NCI-H446 treated with DMSO at 0.1 percent for 48 hours (cell line): Measurements from ENCODE around the gene SLC9A8.
"Not testable (repeated sequence)": the region's sequence is repeated elsewhere in the genome, so short reads cannot be mapped to it uniquely, and the experiment has no call there.

ENCODE experiments used
- DNase-seq: peaks from one replicate; lab custom pipeline; 2025; lab: John Stamatoyannopoulos, UW

SLC9A8 gene

DNA sequence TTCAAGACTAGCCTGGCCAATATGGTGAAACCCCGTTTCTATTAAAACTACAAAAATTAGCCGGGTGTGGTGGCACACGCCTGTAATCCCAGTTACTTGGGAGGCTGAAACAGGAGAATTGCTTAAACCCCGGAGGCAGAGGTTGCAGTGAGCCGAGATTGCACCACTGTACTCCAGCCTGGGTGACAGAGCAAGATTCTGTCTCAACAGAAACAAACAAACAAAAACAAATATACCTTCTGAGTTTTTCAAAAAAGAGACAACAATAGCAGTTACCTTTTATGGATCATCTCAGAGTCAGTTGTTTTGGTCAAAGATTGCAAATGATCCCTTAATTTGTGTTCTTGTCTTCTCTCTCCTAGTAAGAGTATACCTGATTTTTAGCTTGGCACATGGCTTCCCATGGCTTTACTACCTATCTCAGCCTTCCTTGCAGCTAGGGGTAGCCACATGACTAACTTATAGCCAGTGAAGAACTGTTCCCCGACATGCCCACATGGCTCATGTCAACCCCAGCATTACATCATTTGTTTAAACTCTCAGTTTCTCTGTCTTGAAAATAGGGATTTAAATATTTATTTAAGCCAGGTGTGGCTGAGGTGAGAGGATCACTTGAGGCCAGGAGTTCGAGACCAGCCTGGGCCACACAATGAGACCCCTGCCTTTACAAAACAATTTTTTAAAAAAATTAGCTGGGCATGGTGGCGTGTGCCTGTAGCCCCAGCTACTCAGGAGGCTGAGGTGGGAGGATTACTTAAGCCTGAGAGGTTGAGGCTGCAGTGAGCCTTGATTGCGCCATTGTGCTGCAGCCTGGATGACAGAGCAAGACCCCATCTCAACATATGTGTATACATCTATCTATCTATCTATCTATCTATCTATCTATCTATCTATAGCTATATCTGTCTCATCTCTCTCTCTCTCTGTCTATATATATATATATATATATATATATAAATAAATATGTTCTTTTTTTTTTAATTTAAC, 25.0 kb upstream of the SLC9A8 start:
- no peak for DNase-seq

GRCh38 chr20:49790077-49790798, 22.4 kb upstream of the SLC9A8 start:
- no peak for DNase-seq

DNA sequence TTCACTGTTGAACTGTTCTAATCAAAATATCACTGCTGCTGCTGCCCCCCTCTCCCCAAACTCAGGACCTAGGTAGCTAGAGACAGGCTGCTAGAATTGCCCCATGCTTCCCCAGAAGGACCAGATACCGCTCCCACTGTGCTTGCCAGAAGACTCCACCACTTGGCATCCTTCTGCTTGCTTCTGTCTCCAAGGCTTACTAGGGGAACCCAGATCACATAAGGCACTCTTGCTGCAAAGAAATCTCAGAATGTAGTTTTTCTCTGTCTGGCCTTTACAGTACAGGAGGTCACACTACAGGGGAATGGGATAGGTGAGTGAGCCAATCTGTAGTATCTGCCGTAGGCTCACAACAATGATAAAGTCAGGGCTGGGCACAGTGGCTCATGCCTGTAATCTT, 21.5 kb upstream of the SLC9A8 start:
- DNase-seq: no peak

- DNase-seq: no peak
Observed at GRCh38 chr20:49792006-49792405, 20.6 kb upstream of the SLC9A8 start.

DNA sequence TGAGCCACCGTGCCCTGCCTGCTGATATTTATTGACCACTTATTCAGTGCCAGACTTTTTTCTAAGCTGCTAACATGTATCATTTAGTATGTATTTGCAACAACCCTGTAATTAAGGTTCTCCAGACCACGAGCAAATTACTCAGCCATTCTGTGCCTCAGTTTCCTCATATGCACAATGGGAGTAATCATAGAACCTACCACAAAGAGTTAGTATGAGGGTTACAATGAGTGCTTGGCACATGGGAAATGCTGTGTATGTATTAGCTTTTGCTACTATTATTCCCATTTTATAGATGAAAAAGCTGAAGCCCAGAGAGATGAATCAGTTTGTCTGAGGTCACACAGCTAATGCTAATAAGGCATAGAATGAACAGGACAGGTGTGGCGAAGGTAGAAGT, 20.0 kb upstream of the SLC9A8 start:
- DNase-seq: no peak

GRCh38 chr20:49794336-49795134, 18.1 kb upstream of the SLC9A8 start:
- no peak for DNase-seq

GRCh38 chr20:49795135-49795424, 17.5 kb upstream of the SLC9A8 start:
- DNase-seq: no peak

DNA sequence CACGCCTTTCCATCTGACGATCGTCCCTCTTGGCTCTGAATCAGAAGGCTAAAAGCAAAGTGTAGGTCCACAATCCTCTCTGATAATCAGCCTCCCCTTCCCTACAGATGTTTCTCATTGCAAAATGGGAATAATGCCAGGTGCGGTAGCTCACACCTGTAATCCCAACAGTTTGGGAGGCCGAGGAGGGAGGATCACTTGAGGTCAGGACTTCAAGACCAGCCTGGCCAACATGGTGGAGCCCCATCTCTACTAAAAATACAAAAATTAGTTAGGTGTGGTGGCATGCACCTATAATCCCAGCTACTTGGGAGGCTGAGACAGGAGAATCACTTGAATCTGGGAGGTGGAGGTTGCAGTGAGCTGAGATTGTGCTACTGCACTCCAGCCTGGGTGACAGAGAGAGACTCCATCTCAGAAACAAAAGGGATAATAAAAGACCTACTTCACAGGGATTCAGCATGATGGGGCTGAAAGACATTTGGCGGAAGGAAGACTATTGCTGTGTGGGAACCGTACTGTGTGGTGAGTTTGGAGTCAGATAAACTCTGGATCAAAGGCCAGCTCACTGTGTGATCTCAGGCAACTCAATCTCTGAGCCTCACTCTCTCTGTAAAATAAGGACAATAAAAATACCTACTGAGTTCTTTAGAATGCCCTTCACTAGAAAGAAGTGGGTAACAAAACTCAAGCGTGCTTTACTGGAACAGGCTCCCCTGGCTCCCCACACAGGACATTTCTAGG, 15.9 kb upstream of the SLC9A8 start:
- no peak for DNase-seq

DNA sequence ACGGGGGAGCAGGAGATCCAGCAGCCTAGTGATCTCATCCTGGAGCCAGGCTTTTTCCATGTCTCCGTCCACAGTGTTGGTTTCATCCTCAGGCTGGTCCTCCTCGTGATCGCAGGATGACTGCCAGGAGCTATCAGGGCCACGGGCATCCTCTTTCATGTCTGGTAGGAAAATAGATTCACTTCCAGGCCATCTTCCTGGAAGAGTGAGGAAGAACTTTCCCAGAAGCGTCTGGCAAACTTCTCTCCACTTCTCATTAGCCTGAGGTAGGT, 15.3 kb upstream of the SLC9A8 start:
- DNase-seq: no peak

DNA sequence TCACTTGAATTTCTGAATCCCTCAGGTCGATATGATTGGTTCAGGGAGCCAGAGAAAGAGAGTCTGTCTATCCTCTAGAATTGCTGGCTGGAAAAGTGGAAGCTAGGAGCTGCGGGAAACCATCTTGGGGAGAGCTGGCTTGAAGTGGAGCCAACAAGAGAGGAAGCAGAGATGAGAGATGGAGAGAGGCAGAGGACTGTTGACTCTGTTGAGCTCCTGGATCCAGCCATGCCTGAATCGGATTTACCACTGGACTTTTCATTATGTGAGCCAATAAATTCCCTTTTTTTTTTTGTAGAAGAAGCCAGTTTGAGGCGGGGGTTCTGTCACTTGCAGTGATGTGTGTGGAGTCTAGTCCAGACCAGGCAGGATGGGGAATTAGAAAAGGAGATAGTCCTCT, 13.9 kb upstream of the SLC9A8 start:
- no peak for DNase-seq

DNA sequence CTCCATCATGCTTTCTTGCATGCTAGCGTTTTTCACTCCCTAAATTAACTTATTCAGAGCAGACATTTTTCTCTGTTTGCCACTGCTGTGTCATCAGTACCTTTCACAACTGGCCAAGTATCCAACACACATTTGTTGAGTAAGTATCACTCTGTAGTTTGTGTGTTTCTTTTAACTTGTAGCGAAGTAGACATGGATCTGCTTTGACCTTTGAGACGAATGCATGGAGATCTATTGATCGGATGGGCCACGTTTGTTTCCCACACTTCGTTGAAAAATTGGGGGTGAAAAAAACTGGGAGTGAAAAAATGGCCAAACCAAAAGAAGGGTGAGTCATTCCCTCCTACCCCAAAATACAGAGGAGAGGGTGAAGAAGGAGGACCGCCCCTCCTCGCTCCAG, 12.9 kb upstream of the SLC9A8 start:
- DNase-seq: no peak

DNA sequence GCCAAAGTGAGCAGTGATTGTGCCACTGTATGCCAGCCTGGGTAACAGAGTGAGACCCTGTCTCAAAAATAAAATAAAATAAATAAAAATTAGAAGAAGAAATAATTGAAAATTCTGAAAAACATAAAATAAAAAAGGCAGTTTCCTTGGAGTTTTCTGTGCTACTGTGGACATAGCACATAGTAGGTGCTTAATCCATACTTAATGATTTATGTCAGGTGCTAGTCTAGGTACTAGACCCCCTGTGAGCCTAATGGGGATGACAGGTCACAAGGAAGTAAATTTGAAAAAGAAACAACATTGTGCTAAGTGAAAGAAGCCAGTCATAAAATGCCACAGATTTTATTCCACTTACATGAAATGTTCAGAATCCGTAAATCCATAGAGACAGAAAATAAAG, 9.2 kb upstream of the SLC9A8 start:
- DNase-seq: no peak

DNA sequence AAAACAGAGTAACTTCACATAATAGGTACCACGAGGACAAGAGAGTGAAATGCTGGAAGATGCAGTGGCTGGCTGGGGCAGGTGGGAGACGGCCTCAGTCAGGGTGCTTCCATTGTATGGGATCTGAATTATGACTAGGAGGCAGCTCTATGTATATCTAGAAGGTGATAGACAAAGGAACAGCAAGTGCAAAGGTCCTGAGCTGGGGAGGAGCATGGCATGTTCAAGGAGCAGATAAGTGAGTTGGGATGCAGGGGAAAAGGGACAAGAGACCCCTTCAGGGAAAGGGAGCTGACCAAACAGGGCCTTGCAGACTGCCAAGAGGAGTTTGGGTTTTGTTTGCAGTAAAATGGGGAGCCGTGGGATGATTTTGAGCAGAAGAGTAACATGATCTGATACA, 8.3 kb upstream of the SLC9A8 start:
- DNase-seq: no peak

- DNase-seq: not testable (repeated sequence)
Observed at GRCh38 chr20:49805224-49805876, 7.3 kb upstream of the SLC9A8 start.

DNA sequence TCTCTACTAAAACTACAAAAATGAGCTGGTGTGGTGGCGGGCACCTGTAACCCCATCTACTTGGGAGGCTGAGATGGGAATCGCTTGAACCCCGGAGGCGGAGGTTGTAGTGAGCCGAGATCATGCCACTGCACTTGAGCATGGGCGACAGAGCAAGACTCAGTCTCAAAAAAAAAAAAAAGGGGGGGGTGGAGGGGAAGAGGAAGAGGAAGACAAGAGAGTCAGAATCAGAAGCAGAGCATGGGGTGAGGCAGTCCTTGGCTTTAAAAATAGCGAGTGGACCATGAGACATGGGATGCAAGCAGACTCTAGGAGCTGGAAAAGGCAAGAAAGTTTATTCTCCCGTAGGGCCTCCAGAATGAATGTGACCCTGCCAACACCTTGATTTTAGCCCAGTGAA, 3.9 kb upstream of the SLC9A8 start:
- no peak for DNase-seq

GRCh38 chr20:49809803-49810359, 2.7 kb upstream of the SLC9A8 start:
- DNase-seq: no peak

GRCh38 chr20:49810491-49811190, 2.0 kb upstream of the SLC9A8 start:
- no peak for DNase-seq

- DNase-seq: no peak
Observed at GRCh38 chr20:49811825-49812506, 662 bp upstream of the SLC9A8 start.

DNA sequence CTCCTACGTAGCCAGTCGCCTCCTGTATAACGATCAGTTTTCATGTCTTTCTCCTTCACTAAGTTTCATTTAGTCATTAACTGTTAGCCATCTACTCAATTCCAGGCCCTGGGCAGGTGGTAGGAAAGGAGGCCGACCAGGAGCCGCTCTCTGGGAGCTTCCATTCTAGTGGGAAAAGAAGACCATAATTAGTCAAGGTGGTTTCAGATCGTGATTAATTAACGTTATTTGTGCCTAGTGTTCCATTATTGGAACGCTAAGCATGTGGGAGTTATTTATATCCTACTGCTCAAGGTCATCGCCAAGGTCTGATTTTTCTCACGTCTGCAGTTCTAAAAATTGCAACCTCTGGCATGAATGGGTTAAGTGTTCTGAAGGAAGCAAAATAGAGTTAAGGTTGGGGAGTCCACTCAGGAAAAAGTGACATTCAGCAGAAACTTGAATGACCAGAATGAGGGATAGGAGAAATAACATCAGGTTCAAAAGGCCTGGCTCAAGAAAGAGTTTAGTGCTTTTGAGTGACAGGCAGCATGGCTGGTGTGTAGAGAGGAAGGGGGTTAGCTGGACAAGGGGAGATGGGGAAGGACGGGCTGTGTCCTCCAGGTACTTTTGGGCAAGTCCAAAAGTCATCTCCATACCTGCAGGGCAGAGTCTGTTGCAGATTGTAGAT, 812 bp downstream of the SLC9A8 start:
- no peak for DNase-seq
